C4-2B (cell line): Measurements from ENCODE around the gene P2RX1.

Experiments used
- H3K27ac ChIP-seq: fragments of 450-650 bp; 2 replicates; pipeline ENCODE4 v1.5.1; 2017
- ZFX ChIP-seq: fragments of 450-650 bp; IDR thresholded peaks from 2 replicates; pipeline ENCODE4 v1.6.1; 2017
- TF ChIP-seq, protein P1 (sequence below): fragments of 450-650 bp; conservative IDR thresholded peaks from 2 replicates; pipeline ENCODE4 v1.5.1; 2017; ENCODE audit warnings: mild to moderate bottlenecking

Gene P2RX1

DNA sequence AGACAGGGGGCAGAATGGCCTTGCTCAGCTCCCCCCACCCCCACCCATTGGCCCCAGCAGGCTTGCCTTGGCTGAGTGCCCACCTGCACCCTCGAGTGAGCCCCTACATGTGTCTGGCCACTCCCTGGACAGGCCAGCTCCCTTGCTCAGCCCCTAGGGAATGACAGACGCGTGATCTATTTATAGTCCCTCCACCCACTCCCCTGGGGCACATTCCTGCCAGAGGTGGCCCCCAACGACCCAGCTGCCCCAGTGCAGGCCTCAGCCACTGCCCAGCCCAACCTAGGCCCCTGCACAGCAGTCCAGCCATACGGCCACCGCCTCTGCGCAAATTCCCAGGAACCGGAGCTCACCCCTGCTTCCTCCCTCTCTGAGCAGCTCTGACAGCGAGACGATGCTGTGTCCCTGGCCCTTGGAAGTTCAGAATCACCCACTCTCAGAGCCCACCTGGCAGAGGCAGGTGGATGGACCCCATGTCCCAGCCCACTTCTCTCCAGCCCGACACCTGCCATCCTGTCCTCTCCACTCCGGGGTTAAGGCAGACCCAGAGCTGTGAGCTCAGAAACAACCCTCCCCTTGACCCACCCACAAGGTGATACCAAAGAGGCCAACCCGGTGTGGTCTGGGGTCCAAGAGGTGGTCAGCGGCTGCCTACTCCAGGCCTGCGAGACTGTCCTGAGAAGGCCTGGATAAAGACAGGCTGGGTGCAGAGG is 11.5 kb upstream of the P2RX1 start:
- H3K27ac ChIP-seq, result no peak overlapping the region
- TF ChIP-seq ZFX, result no peak
- TF ChIP-seq, protein P1, sequence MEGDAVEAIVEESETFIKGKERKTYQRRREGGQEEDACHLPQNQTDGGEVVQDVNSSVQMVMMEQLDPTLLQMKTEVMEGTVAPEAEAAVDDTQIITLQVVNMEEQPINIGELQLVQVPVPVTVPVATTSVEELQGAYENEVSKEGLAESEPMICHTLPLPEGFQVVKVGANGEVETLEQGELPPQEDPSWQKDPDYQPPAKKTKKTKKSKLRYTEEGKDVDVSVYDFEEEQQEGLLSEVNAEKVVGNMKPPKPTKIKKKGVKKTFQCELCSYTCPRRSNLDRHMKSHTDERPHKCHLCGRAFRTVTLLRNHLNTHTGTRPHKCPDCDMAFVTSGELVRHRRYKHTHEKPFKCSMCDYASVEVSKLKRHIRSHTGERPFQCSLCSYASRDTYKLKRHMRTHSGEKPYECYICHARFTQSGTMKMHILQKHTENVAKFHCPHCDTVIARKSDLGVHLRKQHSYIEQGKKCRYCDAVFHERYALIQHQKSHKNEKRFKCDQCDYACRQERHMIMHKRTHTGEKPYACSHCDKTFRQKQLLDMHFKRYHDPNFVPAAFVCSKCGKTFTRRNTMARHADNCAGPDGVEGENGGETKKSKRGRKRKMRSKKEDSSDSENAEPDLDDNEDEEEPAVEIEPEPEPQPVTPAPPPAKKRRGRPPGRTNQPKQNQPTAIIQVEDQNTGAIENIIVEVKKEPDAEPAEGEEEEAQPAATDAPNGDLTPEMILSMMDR, result no peak

DNA sequence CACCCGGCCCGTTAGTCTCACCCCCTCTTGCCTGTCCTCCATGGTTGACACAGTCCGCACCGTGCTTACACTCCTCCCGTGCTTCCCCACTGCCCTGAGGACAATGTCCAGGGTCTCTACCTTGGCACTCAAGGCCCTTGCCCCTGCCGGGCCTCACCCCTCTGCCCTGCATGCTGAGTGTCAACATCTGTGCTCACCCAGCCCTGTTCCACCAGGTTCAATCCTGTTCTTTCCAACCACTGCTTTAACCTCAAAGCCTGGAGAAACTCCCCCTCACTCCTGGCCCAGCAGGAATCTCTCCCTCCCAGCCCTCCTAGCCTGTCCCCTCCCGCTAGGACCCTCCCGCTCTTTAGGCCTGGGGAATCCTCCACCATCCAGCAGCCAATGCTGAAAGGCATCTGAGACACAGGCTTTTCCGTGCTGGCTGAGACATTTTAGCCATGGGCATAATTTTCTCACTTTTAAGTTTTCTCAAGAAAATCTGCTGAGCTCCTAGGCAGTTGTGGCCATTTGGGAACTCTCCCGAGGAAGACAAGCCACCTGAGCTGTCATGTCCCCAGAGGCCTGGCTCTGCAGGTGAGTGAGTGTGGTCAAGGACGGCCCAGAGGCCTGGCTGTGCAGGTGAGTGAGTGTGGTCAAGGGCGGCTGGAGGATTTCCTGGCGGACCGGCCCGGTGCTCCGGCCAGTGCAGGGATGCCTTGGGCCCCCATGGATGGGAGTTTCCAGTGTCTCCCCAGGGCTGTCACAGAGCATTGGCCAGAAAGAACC is 10.8 kb upstream of the P2RX1 start:
- TF ChIP-seq, protein P1, result no peak
- no peak for TF ChIP-seq ZFX
- H3K27ac ChIP-seq, result no peak overlapping the region

DNA sequence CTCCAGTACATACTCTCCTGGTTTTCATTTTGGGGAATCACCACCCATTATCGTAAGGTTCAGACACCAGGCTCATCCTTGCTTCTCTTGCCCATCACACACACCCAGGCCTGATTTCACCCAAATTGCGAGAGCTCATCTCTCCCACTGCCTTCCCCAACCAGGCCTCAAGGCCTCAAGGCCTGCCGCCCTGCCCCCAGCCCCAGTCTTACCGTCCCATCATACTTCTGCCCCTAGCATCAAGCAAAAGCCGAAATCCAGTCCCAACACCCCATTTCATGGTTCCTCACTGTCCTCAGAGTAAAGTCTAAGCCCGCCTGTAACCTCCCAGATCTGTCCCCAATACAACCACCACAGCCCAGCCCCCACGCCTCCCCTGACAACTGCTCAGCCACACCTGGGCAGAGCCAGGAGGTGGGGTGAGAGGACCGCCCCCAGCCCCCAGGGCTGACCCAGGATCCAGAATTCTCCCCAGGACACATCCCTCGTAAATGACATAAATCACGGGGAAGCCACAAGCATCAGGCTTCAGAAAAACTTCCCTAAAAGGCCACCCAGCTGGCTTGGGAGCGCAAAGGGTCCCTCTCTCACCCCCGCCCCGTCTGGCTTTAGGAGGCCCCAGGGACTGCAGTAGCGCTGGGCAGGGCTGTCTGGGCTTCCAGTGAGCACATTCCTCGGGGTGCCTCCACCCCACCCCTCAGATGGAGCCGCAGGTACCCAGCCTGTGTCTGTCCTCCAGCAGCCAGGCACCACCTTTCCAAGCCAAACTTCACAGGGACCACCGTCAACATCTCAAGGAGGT is 9.6 kb upstream of the P2RX1 start:
- TF ChIP-seq ZFX, result no peak
- TF ChIP-seq, protein P1, result no peak
- H3K27ac ChIP-seq, result no peak overlapping the region

GRCh38 chr17:3924512-3925350 is 8.5 kb upstream of the P2RX1 start:
- no peak for TF ChIP-seq ZFX
- TF ChIP-seq, protein P1, result no peak

DNA sequence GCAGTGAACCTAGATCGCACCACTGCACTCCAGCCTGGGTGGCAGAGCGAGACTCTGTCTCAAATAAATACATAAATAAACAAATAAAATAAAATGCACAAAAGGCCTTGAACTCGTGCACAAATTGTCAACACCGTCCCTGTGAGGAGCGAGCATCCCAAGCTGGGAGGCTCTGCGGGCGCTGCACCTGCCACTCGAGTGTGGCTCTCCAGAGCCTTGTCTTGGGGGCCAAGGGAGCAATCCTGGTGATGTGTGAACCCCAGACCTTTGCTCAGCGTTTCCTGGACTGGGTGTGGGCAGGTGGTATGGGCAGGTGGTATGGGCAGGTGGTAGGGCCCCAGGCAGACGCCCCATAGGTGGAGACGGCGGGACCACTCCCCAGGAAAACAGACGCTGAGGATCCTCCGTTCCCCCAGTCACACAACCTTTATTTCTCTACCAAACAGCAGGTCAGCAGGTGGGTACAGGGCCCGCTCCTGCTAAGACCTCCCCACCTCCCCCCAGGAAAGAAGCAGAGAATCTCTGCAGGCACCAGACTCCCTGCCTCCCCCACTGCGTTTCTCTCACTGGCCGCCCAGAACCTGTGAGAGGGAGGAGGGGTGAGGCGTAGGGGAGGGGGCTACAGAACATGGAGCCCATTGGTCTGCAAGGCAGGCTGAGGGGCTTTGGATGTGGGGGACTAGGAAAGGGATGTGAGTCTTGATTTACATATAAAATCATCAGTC is 7.4 kb upstream of the P2RX1 start:
- H3K27ac ChIP-seq, result no peak overlapping the region
- TF ChIP-seq, protein P1, result no peak
- TF ChIP-seq ZFX, result no peak

More at GRCh38 chr17:3924512-3925350, 8.5 kb upstream of the P2RX1 start:
- H3K27ac ChIP-seq, result no peak overlapping the region

DNA sequence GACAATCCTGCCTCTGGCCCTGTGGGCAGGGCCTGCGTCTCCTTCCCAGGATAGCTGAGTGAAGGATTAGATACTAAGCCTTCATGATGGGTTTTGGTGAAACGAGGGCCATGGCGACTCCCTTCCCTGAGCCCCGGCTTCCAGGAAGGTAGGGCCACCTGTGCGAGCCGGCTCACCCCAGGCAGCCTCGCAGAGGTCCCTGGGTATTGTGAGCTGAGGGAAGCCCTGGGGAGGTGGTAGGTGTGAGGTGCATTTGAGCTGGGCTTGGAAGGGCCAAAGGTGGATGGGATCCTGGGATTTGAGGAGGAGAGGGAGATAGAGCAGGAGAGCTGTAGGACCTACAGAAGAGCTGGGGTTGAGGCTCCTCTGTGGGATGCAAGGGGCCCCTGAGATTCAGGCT is 6.5 kb upstream of the P2RX1 start:
- no peak overlapping the region for H3K27ac ChIP-seq
- no peak for TF ChIP-seq ZFX
